Activated CD8-positive, alpha-beta memory T cell treated with anti-CD3 and anti-CD28 coated beads, Interleukin-2, amount 50 U/mL, for 48 hours (primary cell): Measurements from ENCODE around the gene POU5F1.

Experiments used
- DNase-seq: peaks from one replicate; pipeline ENCODE4 v3.0.0-alpha.2; 2020

The POU5F1 gene

GRCh38 chr6:31138982-31139381 is 31.5 kb downstream of the POU5F1 start, which contains the start of gene PSORS1C2:
TSS of gene PSORS1C2 (minus strand) at chr6:31139066. CDS start at chr6:31139026, 40 bp downstream.
- no peak for DNase-seq

GRCh38 chr6:31135710-31136109 is 34.8 kb downstream of the POU5F1 start:
- no peak for DNase-seq

GRCh38 chr6:31132806-31133205 is 37.7 kb downstream of the POU5F1 start:
- DNase-seq = no peak

- DNase-seq = no peak
Measured at GRCh38 chr6:31131595-31131994, 38.9 kb downstream of the POU5F1 start.

GRCh38 chr6:31130751-31131150 is 39.7 kb downstream of the POU5F1 start:
- DNase-seq = no peak

- DNase-seq = no peak
Measured at GRCh38 chr6:31129130-31129529, 41.4 kb downstream of the POU5F1 start.

GRCh38 chr6:31128093-31128676 is 42.3 kb downstream of the POU5F1 start:
- DNase-seq = peak; percentile 86

- no peak for DNase-seq
Measured at GRCh38 chr6:31126396-31127175, 43.9 kb downstream of the POU5F1 start.

- no peak for DNase-seq
Measured at GRCh38 chr6:31125586-31126363, 44.7 kb downstream of the POU5F1 start.

GRCh38 chr6:31125162-31125561 is 45.3 kb downstream of the POU5F1 start:
- no peak for DNase-seq

GRCh38 chr6:31122791-31123706 is 47.4 kb downstream of the POU5F1 start:
- no peak for DNase-seq

- DNase-seq = no peak
Measured at GRCh38 chr6:31121131-31121790, 49.2 kb downstream of the POU5F1 start.

GRCh38 chr6:31120151-31120915 is 50.1 kb downstream of the POU5F1 start, which contains the start of gene CDSN:
TSS of gene CDSN (minus strand) at chr6:31120446. CDS start at chr6:31120419, 27 bp downstream.
- DNase-seq = no peak

GRCh38 chr6:31118178-31118577 is 52.3 kb downstream of the POU5F1 start:
- DNase-seq = no peak

- DNase-seq = no peak
Measured at GRCh38 chr6:31116661-31117385, 53.7 kb downstream of the POU5F1 start.

GRCh38 chr6:31115941-31116560 is 54.4 kb downstream of the POU5F1 start:
- no peak for DNase-seq

GRCh38 chr6:31114970-31115849 is 55.3 kb downstream of the POU5F1 start:
- no peak for DNase-seq

- no peak for DNase-seq
Measured at GRCh38 chr6:31114541-31114878, 56.0 kb downstream of the POU5F1 start, which contains the start of gene PSORS1C1. TSS of gene PSORS1C1 (plus strand) at chr6:31114800. CDS start at chr6:31129633, 14,833 bp downstream.
